Kidney glomerular epithelial cell (primary cell): ENCODE results near the gene KRT76.
"Not testable (repeated sequence)": the region's sequence is repeated elsewhere in the genome, so short reads cannot be mapped to it uniquely, and the experiment has no call there.

Experiments
- DNase-seq: peaks from one replicate; lab custom pipeline; 2025; lab: John Stamatoyannopoulos, UW

KRT76 gene

DNA sequence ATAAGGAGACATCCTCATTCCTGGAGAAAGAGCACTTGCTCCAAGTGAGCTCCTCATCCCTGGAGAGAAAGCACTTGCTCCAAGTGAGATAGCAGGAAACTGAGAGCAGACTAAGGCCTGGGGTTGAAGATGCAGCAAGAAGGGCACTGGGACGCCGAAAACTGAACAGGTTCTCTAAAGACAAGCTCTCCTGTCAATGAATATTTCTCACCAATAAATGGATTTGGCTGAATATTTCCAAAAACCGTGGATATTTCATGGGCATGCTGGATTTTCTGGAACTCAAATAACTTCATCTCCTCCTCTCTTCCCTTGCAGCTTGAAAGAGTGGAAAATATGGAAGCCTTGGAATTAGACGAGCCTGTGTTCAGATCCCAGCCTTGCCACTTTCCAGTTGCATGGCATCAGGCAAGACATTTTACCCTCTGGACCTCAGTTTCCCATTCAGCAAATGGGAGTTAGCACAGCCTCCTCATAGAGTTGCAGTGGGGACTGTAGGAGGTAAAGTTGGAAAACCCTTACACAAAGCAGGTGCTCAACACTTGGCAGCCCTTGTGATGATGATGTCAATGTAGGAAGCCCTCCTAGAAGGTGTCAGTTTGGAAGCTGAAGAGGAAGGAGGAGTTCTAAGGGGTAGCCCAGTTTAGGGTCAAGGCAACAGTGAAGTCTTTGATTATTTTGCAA lies 4.4 kb upstream of the KRT76 start:
- DNase-seq, result no peak

DNA sequence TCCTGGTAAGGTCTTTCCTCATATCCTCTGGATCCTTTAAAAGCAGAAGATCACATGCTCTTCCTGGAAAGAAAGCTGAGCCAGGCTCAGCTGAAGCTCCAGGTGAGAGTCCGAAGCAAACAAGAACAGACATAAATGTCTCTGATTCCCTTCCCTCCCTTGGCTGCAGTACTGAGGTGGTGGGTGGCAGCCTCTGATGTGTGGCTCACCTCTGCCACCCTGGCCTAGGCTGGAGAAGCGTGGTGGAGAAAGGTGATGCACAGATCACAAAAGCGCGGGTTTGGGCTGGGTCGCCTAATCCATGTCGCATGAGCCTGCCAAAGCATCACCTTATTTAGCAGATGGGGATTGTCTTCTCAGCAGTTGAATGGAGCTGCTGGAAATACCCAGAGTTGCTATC lies 2.8 kb upstream of the KRT76 start:
- no peak for DNase-seq

DNA sequence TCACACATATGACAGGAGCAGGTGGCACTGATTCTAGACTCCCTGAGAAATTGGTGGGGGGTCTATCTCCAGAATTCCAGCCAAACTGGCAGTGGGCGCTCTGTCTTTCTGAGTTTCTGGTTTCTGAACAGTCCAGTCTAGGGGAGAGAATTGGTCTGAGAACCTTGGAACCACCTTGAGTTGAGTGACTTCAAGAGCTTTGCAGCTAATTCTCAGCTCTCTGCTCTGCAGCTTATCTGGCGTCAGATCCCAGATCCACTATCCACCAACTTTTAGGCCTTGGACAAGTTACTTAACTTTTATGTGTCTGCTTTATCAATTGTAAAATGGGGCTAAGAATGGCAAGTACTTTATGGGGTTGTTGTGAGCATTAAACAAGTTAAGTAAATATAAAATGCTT lies 1.7 kb upstream of the KRT76 start:
- DNase-seq, result no peak

DNA sequence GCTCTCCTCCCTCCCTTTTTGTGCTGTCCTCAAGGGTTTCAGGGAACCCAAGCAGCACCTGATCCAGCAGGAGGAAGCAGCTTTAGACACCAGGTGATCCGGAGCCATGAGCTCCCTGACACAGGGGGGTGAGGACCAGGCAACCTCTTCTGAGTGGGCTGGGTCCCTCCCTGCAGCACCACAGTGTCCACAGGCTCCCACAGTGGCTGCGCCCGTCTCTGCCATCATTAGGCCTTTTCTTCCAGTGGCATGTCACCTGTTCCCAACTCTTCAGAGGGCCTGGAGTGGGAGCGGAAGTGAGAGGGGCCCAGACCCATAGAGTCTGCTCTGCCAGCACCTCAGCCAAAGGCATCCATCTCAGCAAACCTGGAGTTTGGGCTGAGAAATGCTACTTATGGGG lies 421 bp upstream of the KRT76 start:
- no peak for DNase-seq

DNA sequence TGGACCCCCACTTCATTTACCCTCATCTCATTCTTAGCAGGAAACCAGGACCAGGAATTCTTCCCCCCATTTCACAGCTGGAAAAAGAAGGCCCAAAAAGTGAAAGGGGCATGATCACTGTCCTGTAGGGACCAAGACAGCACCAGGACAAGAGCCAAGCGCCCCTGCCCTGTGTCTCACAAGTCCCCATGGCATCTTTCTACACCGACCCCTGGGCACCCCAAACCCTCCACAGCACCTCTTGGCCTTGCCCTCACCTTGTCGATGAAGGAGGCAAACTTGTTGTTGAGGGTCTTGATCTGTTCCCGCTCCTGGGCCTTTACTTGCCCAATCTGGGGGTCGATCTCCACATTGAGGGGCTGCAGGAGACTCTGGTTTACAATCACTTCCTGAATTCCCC lies 710 bp downstream of the KRT76 start:
- DNase-seq, result no peak

DNA sequence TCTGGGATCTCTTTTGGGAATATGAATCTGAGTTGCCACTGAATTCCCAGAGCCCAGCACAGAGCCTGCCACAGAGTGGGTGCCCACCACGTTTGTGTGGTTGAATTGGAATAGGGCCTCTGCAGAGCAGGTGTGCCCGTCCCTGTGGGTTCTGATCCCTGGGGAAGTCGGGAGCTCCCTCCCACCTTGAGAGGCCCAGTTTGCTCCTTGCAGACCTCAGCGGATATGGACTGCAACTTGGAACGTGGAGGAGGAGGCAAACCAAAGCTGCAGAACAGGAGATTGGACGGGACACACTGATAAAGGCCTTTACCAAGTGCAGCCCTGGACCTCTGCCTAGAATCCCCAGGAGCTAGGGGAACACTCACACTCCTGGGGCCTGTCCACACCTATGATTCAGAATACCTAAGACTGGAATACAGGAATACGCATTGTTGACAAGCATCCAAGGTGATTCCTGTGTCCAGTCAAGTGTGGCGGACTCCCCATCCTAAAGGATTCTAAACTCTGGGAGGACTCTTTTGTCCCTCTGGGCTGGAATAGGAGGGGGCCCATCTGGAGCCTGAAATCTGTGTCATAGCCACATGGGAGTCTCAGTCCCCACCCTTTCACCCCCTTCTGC lies 2.4 kb downstream of the KRT76 start:
- peak; percentile 31 for DNase-seq

DNA sequence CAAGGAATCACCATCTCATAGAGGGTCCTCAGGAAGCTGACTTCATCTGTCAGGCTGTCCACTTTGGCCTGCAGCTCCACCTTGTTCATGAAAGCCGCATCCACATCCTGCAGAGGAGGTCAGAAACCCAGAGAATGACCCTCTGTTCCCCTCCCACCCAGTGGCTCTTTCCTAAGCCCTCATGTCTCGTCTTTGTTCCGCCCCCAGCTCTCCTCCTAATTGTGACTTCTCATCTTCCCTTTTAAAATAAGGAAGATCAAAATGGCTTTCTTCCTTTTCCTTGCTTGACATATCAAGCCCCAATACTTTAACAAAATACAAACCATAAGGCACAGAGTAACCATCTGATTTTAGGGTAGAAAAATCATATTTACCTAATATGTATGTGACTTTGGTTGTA lies 4.4 kb downstream of the KRT76 start:
- DNase-seq, result no peak

DNA sequence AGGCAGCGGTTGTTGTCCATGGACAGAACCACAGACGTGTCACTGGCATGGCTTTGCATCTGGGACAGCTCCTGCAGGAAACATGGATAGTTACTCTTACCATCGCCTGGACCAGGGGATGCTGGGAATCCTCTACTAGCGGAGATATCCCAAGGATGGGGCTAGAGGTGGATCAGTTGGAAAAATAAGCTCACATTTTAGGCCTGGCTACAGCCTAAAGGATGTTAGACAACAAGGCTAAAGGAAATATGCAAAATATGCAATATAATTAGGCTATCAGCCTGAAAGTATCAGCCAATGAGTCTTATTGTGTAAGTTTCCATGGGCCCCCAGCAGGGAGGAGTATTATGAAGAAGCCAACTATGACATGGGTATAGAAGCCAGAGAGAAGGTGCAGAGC lies 5.0 kb downstream of the KRT76 start:
- DNase-seq, result no peak

DNA sequence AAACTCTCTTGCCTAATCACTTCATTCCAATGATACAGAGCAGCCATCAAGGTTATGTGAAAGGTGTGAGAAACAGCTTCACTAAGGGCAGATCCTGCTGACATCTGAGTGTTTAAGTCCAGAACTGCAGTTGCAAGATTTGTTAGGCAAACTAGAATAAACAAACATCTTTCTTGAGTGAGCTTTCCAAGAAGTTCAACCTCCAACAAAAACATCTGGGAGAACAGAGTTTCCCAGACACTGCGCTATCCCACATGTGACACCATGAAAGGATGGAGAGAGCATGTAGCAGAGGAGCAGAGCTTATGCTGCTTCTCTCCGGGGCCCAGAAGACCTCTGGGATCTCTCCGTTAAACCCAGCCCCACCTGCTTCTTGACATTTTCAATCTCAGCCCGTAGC lies 5.6 kb downstream of the KRT76 start:
- no peak for DNase-seq

DNA sequence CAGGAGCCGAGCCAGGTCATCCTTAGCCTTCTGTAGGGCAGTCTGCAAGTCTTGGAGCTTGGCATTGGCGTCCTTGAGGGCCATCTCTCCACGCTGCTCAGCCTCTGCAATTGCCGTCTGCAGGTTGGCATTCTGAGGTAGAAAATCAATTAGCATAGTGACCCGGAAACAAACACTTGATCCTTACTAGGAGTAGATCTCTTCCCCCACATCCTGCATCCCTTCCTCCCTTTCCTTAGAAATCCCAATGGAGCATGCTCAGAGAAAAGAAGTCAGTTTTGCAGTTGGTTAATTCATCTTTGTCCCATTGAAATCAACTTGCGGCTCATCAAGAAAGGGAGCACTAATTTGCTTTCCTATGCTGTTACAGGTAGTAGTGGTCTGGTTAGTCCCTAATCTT lies 6.1 kb downstream of the KRT76 start:
- DNase-seq, result no peak

DNA sequence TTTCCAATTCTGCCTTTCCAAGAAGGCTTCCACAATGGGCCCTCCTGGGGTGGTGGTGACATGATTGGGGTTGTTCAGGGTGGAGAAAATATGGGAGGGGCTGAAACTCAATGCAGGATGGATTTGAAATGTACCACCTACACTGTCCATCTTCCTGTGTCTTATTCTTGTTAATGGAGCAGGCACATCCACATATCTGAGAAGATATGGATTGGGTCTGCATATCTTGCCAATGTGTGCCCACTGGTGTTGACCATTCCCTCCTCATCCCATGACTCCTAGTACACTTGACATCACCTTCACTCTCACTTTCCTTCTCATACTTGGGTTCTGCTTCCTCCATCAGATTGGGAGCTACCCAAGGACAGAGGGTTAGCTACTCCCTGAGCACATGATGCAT lies 7.2 kb downstream of the KRT76 start:
- no peak for DNase-seq

DNA sequence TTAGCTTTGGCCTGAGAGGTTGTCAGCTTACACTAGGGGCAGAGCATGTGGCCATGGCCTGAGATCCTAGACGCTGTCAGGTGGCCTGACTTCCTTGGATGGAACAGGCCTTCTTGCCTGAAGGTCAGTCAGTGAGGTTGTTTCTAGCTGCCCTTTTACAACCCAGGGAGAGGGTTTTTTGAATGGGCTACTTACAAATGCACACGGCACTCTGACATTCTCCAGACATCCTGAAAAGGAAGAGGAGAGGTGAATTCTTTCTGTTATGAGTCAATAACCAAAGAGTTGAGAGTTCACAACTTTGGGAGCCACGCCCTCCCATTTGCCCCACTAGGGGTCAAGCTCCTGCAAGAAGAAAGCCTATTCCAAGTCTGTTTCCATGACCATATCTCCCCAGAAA lies 7.8 kb downstream of the KRT76 start:
- no peak for DNase-seq

DNA sequence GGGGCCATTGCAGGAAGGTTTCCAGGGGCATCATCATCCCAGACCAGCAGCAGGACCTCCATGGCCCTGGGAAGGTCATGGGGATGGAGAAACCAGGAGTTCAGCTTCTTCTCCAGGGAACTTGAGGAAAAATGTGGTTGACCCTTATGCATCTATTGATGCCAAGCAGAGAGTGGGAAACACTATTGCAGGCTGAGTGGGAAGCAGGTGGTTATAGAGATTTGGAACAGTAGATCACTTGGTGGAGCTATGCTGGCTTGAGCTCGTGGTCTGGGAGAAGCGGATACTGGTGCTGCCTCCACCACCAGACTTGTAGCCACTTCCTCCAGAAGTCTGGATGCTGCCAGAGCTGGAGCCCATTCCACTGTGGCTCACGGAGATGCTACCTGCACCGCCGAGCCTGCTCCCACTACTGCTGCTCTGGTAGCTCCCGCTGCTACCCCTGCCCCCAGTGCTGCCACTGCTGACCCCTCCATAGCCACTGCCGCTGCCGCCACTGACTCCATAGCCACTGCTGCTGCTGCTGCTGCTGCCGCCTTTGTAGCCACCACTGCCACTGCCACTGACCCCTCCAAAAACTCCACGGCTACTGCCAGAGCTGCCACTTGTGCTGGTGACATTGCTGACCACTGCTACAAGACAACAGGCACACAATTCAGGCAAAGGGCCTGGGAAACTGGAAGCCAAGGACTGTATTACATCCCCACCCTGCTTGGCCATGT lies 8.5 kb downstream of the KRT76 start:
- no peak for DNase-seq

DNA sequence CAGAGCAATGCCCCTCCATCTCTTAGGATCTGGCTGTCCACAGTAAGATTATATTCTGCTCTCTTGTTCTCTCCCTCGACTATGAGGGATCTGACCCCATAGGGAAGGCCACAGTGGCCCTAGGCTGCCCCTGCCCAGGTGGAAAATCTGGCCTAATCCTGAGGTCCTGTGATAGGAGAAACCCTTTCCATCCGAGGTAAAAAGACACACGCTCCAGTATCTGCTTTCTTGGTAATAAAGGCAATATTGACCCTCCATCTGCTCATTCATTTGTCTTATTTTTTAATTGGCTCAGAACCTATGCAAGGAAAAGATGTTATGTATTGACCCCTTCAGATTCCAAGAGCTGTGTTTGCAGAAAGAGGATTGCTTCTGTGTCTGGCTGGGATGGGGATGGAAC lies 9.7 kb downstream of the KRT76 start:
- DNase-seq, result no peak

DNA sequence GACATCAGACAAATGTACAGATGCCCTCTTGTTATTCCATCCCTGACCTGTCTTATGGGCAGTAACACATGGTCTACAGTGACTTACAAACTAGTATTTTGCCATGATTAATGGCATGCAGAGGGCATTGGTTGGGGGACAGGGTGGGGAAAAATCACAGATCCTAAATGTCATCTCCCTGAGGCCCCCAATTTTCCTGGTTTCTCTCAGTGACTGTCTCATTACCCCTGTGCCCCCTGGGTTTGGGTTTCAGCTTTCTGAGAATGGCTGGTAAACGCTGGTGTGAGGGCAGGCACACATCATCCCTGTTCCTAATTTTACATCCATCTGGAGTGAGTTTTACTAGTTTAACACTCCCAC lies 10.1 kb downstream of the KRT76 start:
- DNase-seq, result no peak

DNA sequence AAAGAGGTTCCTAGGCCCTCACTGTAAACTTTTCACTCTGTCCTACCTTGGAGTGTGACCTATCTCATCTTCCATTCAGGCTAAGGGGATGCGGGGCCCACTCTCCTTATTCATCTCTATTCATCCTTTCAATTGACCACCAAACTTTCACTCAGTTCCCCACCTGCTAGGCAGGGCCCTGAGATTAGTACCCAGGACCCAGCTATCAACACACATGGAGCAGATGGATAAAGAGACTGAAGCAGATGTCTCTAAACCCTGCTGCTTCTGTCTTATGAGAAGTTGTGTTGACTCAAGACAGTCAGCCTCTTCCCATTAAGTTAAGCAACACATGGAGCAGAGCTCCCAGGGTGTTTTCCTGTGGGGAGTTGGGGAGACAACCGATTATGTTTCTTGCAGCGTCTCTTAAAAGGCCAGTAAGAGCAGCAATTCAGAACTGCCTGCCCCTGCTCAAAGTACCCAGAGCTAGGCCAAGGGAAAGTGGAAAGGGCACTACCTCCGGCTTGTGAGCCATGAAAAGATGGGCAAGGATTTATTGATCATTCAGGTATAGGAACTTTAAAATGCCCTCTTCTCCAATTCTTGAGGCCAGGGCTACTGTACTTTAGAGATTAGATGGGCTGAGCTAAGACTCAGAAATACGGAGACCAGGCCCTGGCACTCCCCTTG lies 10.7 kb downstream of the KRT76 start:
- no peak for DNase-seq

DNA sequence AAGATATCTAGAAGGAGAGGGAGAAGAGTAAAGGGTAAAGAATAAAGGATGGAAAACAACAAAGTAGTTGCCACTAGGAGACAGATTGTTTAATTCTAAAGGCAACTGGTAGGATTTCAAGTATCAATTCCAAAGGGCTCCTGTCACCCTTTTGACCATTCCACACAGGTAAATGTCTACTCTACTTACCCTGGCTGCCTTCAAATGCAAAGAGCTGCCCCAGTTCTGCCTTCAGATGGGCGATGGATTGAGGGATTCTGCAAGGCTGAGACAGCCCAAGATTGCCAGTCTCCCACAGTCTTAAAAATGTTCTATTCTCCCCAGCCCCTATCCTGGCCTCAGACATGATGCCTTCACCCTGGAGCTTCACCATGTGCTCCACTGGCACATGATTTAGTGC lies 11.4 kb downstream of the KRT76 start:
- DNase-seq, result no peak

DNA sequence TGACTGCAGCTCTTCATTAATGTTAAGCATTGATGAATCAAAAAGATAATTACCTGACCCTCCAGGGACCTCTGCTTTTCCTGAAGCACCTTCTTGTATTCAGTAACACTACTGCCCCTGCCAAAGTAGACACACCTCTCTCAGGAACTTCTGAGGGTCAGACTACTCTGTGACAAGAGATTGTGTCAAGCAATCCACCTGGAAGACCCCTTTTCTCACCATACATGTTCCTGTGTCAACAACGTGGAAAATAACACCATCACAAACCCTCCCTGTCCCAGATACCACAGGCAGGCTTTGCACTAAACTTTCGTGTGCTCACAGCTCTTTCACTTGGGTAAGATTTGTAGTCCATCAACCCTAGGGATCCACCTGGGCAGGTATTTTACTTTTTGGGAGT lies 13.2 kb downstream of the KRT76 start:
- DNase-seq, result no peak

DNA sequence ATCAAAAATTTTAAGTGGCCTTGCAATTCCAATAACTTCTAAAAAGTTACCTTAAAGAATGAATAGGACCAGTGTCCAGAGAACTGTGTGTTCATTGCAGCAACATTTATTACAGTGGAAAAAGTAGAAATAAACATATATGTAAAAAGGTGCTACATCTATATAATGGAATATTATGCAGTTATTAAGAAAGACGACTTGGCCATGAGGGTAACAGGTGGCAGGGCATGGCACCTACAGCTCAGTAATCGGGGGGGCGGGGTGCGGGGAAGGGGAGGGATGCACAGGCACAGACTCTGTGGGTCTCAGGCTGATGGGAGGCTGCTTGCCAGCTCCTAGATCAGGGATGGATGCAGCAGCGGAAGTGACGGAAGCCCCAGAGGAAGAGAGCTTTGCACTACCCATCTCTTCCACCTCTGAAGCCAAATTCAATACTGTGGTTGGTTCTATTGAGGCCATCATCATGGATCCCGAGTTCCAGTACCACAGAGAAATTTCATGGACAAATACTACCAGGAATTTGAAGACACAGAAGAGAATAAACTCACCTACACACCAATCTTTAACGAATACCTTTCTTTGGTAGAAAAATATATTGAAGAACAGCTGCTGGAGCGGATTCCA lies 14.0 kb downstream of the KRT76 start:
- DNase-seq, result no peak

DNA sequence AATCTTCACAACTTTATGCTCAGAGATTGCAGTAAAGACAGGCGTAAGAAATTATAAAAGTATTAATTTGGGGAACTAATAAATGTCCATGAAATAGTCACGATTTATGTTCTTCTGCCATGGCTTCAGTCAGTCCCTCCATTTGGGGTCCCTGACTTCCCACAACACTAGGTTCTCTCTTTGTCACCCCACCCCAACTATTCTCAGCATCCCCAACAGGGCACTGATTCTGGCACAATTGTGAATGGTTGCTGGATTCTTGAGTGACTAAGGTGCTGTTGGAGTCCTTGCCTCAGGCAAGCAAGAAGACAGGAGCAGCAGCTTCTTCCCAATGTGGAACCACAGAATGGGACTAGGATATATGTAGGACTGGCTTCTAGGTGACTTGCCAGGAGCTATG lies 15.3 kb downstream of the KRT76 start:
- DNase-seq, result no peak

DNA sequence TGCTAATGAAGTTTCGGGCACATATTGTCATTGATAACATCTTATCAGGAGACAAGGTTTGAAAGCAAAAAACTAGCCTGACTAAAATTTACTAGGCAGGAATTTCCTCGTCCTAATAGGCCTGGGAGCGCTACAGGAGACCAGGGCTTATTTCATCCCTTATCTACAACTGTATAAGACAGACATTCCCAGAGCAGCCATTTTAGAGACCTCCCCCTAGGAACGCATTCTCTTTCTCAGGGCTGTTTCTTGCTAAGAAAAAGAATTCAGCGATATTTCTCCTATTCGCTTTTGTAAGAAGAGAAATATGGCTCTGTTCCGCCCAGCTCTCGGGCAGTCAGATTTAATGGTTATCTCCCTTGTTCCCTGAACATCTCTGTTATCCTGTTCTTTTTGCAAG lies 15.9 kb downstream of the KRT76 start:
- DNase-seq, result not testable (repeated sequence)

DNA sequence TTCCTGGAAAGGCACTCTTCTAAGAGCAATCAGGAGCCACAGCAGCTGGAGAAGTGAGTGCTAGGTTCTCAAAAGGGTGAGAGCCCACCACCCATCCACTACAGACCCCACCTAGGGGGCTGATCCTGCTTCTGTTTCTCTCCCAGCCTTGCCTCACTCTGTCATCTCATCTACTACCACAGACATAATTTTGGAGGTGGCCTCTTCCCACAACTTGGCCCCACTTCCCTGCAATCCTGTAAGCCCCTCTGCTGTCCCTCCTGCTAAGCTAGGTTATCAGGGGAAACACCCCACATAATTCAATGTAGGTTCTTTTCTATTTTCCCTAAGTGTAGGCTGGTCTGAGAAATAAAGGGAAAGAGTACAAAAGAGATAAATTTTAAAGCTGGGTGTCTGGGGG lies 16.5 kb downstream of the KRT76 start:
- DNase-seq, result no peak

DNA sequence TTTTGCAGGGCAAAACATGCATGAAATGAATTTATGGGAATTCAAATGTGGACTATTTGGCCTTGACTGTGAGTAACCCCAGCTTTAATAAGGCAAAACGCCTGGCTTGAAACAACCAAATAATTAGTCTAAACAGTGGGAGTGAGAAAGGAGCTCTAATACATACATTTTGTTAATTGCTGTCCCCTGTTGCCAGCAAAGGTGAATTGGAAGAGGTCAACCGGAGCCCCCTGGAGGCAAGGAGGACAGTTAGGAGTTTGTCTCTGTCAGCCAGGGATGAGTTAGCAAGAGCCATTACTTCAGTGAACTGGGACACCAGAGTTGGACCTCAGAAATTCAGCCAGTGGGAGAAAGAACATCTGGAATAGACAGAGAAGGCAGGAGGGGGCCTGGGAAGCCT lies 17.4 kb downstream of the KRT76 start:
- DNase-seq, result no peak
